AG09309 (cell line): ENCODE measurements around the gene ANLN.
A peak's percentile ranks its signal among the peaks of the same experiment; 100 is the strongest.

Experiments used
- DNase-seq: peaks from one replicate; pipeline ENCODE4 v3.0.0-alpha.2; 2010; ENCODE audit warnings: low read depth
- H3K4me3 ChIP-seq: 2 replicates; pipeline ENCODE4 v1.5.1; 2011; ENCODE audit warnings: mild to moderate bottlenecking, low read depth, low read length, moderate library complexity; ENCODE audit not compliant: control insufficient read depth
- CTCF ChIP-seq: IDR thresholded peaks from 2 replicates; pipeline ENCODE4 v1.5.1; 2011; ENCODE audit warnings: mild to moderate bottlenecking, low read depth, low read length, inconsistent platforms; ENCODE audit not compliant: insufficient read depth, control insufficient read depth; ENCODE audit errors: missing control alignments

Gene ANLN

GRCh38 chr7:36448781-36449379 lies 59.2 kb downstream of the ANLN start:
- DNase-seq: peak; percentile 10
- H3K4me3 ChIP-seq: no peak overlapping the region
- no peak for TF ChIP-seq CTCF

- no peak overlapping the region for H3K4me3 ChIP-seq
- DNase-seq: no peak
- TF ChIP-seq CTCF: no peak
These were observed 60.0 kb downstream of the ANLN start for GRCh38 chr7:36449685-36450084.

DNA sequence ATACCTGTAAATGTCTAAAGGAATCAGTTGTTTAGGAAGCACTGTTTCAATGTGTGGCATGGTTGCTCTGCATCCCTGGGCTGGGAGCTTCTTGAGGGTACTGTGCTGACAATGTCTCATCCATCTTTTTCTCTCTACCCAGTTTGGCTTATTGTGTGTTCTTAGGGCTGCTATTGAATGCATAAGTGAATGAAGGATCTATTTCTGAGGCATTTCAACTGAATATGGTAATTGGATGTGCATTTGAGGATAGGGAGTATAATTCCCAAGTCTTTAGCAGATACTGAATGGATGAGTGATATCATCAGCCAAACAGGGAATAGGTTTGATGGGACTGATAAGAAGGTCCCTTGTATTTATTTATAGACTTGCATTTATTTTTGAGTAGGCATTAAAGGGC lies 64.1 kb downstream of the ANLN start:
- H3K4me3 ChIP-seq: no peak overlapping the region
- TF ChIP-seq CTCF: no peak
- DNase-seq: no peak

GRCh38 chr7:36455646-36456045 lies 66.0 kb downstream of the ANLN start:
- TF ChIP-seq CTCF: no peak
- DNase-seq: no peak
- no peak overlapping the region for H3K4me3 ChIP-seq

GRCh38 chr7:36456138-36456537 lies 66.5 kb downstream of the ANLN start:
- DNase-seq: no peak
- no peak for TF ChIP-seq CTCF
- no peak overlapping the region for H3K4me3 ChIP-seq

GRCh38 chr7:36456548-36456947 lies 66.9 kb downstream of the ANLN start:
- no peak for TF ChIP-seq CTCF
- DNase-seq: no peak
- H3K4me3 ChIP-seq: no peak overlapping the region
